Measurements from ENCODE around the gene BRD4. TPM values are rescaled to one million over a fixed set of nuclear protein-coding genes. Genes with fewer than 3 reads are reported as not detected.
A peak's percentile ranks its signal among the peaks of the same experiment; 100 is the strongest.

The BRD4 gene
- total RNA-seq, 1 donor from 2014 or later: 153 TPM

- Mint-ChIP-seq H3K27ac (peak overlapping the region; percentile 90), H3K9me3 (no peaks in the 10 kb centered on the region), H3K4me3 (no peak overlapping the region), H3K36me3 (peaks cover 10% of the 10 kb centered on the region), H3K4me1 (peaks cover 32% of the 10 kb centered on the region), H3K27me3 (ENCODE audit: low read depth) (no peaks in the 10 kb centered on the region)
- no peak for DNase-seq (ENCODE audit: low spot score in 2 of 2, unreplicated experiment in 2 of 2)
- no peak for TF ChIP-seq CTCF (IDR thresholded peaks at IDR 0.05; ENCODE audit: unreplicated experiment)
Observed at GRCh38 chr19:15248106-15248505, 84.2 kb downstream of the BRD4 start.

- peaks cover 10% of the 10 kb centered on the region for H3K36me3 Mint-ChIP-seq
- no peak overlapping the region for H3K4me3 Mint-ChIP-seq
- no peak overlapping the region for H3K27ac Mint-ChIP-seq
- no peaks in the 10 kb centered on the region for H3K9me3 Mint-ChIP-seq
- no peak for TF ChIP-seq CTCF (IDR thresholded peaks at IDR 0.05; ENCODE audit: unreplicated experiment)
- no peaks in the 10 kb centered on the region for H3K27me3 Mint-ChIP-seq (ENCODE audit: low read depth)
- H3K4me1 Mint-ChIP-seq: peaks cover 29% of the 10 kb centered on the region
- DNase-seq (ENCODE audit: low spot score in 2 of 2, unreplicated experiment in 2 of 2): no peak
Observed at GRCh38 chr19:15247107-15248014, 85.0 kb downstream of the BRD4 start.

- DNase-seq (ENCODE audit: low spot score in 2 of 2, unreplicated experiment in 2 of 2): no peak
- Mint-ChIP-seq H3K27ac (no peak overlapping the region), H3K4me1 (peaks cover 20% of the 10 kb centered on the region), H3K36me3 (peaks cover 10% of the 10 kb centered on the region), H3K4me3 (no peak overlapping the region), H3K27me3 (ENCODE audit: low read depth) (no peaks in the 10 kb centered on the region), H3K9me3 (no peaks in the 10 kb centered on the region)
- TF ChIP-seq CTCF (IDR thresholded peaks at IDR 0.05; ENCODE audit: unreplicated experiment): no peak
Observed at GRCh38 chr19:15246198-15246481, 86.2 kb downstream of the BRD4 start.

DNA sequence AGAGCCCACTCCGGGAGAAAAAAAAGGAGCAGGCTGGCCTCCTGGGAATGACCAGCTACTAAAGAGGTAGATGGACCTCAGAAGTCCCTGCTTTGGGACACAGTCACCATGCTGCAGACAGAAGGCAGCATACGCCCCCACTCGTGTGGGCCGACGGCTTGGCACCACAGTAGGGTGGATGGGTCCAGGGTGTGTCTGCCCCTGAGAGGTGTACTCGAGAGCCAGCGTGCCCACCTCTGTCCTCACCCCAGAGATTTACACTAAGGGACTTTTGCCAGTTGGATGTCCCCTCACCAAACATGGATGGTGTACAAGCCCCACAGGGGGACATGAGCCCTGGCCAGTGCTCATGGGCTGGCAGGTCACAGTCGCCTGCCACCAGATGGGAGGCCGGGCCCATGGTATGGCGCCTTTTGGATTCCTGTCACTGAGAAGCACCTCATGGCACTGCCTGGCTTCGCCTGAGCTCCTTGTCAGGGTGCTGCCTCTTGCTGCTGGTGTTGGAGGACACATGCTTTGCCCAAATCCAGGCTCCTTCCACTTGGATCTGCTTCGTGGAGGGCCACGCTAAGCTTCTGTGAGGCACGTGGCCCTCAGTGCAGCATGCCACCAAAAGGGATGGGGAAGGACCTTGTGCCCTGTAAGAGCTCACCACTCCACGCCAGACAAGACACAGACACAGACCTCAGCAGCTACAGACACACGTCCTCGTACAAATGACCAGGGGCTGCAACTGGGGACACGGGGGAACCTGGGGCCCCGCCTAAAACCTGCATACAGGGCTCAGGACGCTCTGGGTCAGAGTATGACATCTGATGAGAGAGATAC lies 86.8 kb downstream of the BRD4 start:
- no peak for DNase-seq (ENCODE audit: low spot score in 2 of 2, unreplicated experiment in 2 of 2)
- Mint-ChIP-seq H3K4me3 (no peak overlapping the region), H3K4me1 (peaks cover 20% of the 10 kb centered on the region), H3K36me3 (peaks cover 10% of the 10 kb centered on the region), H3K27me3 (ENCODE audit: low read depth) (no peaks in the 10 kb centered on the region), H3K27ac (no peak overlapping the region), H3K9me3 (no peaks in the 10 kb centered on the region)
- no peak for TF ChIP-seq CTCF (IDR thresholded peaks at IDR 0.05; ENCODE audit: unreplicated experiment)

DNA sequence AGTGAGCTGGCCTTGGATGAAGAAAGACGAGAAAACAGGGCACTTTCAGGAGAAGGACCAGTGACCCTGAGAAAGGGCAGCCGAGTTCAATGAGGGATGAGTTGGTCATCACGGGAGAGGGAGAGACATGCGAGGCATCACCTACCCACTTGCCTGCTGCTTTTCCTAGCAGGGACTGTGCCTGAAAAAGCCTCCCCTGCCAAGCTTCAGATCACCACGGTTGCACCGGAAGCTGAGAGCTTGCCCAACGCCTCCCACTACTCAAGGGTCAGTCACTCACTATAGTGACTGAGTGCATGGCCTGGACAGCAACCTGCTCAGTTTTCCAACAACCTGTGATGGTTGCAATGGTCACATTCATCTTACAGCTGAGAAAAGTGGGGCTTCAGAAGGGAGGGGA lies 87.5 kb downstream of the BRD4 start:
- H3K36me3 Mint-ChIP-seq: peaks cover 12% of the 10 kb centered on the region

More for the DNA sequence above, 87.5 kb downstream of the BRD4 start:
- no peaks in the 10 kb centered on the region for H3K27me3 Mint-ChIP-seq (ENCODE audit: low read depth)
- TF ChIP-seq CTCF (IDR thresholded peaks at IDR 0.05; ENCODE audit: unreplicated experiment): no peak
- H3K4me1 Mint-ChIP-seq: peaks cover 14% of the 10 kb centered on the region
- no peaks in the 10 kb centered on the region for H3K9me3 Mint-ChIP-seq
- no peak overlapping the region for H3K4me3 Mint-ChIP-seq
- H3K27ac Mint-ChIP-seq: no peak overlapping the region
- no peak for DNase-seq (ENCODE audit: low spot score in 2 of 2, unreplicated experiment in 2 of 2)
